Aorta (tissue), 5 donors: Measurements from ENCODE around the gene TMEM59L. TPM values are rescaled to one million over a fixed set of nuclear protein-coding genes. Genes with fewer than 3 reads are reported as not detected.

Experiments used
- ATAC-seq: fragments of 200-7000 bp; cut with Tn5 transposase; one replicate; pipeline ENCODE4 v1.9.1; 2022; ENCODE audit warnings: moderate library complexity; ENCODE audit not compliant: low FRiP score
- DNase-seq, 2 donors: peaks; one replicate each; pipeline ENCODE4 v3.0.0-alpha.2; 2020
- H3K27ac ChIP-seq, 2 donors: one replicate each; pipeline ENCODE4 v1.5.1; 2013; ENCODE audit warnings: low read length in 2 of 2, mild to moderate bottlenecking in 2 of 2, moderate library complexity in 2 of 2, control low read depth in 1 of 2, inconsistent platforms in 1 of 2, low read depth in 1 of 2
- H3K27me3 ChIP-seq, 2 donors: one replicate each; pipeline ENCODE4 v1.6.1; 2013; ENCODE audit warnings: control low read depth in 1 of 2, low read length in 1 of 2, mild to moderate bottlenecking in 1 of 2, moderate library complexity in 1 of 2; ENCODE audit not compliant: insufficient read depth in 2 of 2, control insufficient read depth in 1 of 2
- H3K36me3 ChIP-seq, 2 donors: one replicate each; pipeline ENCODE4 v1.6.1; 2013; ENCODE audit warnings: control low read depth in 1 of 2, low read length in 1 of 2, mild to moderate bottlenecking in 1 of 2; ENCODE audit not compliant: insufficient read depth in 2 of 2, control insufficient read depth in 1 of 2
- H3K4me1 ChIP-seq, 2 donors: one replicate each; pipeline ENCODE4 v1.6.1; 2013; ENCODE audit warnings: low read length in 2 of 2, control low read depth in 1 of 2, mild to moderate bottlenecking in 1 of 2, moderate library complexity in 1 of 2; ENCODE audit not compliant: insufficient read depth in 2 of 2, control insufficient read depth in 1 of 2
- H3K4me3 ChIP-seq, 2 donors: one replicate each; pipeline ENCODE4 v1.5.1; 2013; ENCODE audit warnings: low read length in 2 of 2, control low read depth in 1 of 2, mild to moderate bottlenecking in 1 of 2
- H3K9me3 ChIP-seq: one replicate; pipeline ENCODE4 v1.6.1; 2013; ENCODE audit warnings: mild to moderate bottlenecking, low read length; ENCODE audit not compliant: control insufficient read depth
- WGBS, 2 donors: extraction: QIAGEN DNeasy Blood & Tissue Kit; methylation state at CpG; one replicate each; pipeline ENCODE4 v1.1.7; 2013; 5-methylcytosine and 5-hydroxymethylcytosine counted together
- intact Hi-C, 2 donors: fragments of 100-400 bp; cut with DNase I; formaldehyde crosslinking; loops; one replicate each; pipeline versions ENCODE4 v1.14.2 to v1.15.0; 2022
- polyA plus RNA-seq, 2 donors: library from polyadenylated mRNA; stranded (reverse); fragments of 200-250 nt; gene quantifications; one replicate each; pipeline ENCODE4 v1.2.3, GENCODE V29; 2013
- total RNA-seq, 2 donors: library from RNA; stranded (reverse); fragmentation: NEBNext Ultra II Directional; extraction: Animal tissue kit (Norgen Biotek cat#: 25700); gene quantifications; one replicate each; pipeline ENCODE4 v1.2.1, GENCODE V29; 2021
- donor health status: healthy with polysubstance abuse.
- donor health status: Bipolar disorder and iron deficiency.
- donor health status: DM: no; HTN: no; CAD: no.
- donor health status: DM: no; HTN: no; CAD: no.
- donor health status: DM: yes; HTN: yes; CAD: no.

Gene TMEM59L
- total and polyA plus RNA-seq, 4 donors = 0.97 to 8.9 (median 5.8) TPM

DNA sequence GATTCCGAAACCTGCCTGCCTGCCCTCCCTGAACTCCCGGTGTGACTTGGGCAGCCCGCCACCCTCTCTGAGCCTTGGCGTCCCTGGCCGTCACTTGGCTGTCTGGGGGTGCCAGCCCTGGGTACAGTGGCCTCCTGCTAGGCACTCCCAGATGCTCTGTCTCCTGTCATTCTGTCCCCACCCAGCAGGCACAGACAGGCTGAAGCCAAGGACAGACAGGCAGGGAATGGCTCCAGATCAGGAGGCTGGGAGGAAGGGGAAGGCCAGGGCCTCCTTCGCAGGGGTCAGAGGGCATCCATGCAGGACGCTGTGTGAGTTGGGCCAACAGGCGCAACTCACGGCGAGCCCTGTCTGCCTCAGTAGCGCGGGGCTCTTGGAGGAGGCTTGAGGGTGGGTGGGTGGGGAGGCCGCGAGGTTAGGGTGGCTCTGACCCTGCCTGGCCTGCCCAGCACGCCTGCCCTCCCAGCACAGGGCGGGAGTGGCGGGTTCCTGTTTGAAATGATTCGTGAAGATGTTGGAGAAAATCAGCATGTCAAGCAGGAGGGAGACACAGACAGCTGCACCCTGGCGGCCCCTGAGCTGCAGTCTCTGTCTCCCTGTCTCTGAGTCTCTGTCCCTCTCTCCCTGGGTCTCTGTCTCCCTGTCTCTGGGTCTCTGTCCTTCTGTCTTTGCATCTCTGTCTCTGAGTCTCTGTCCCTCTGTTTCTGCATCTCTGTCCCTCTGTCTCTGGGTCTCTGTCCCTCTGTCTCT lies 43.8 kb downstream of the TMEM59L start:
- no peaks in the 10 kb centered on the region for H3K36me3 ChIP-seq
- H3K4me1 ChIP-seq = no peaks in the 10 kb centered on the region
- 90 to 91% methylated on average over 10 to 19 of the region's 19 CpGs for WGBS, 2 donors

DNA sequence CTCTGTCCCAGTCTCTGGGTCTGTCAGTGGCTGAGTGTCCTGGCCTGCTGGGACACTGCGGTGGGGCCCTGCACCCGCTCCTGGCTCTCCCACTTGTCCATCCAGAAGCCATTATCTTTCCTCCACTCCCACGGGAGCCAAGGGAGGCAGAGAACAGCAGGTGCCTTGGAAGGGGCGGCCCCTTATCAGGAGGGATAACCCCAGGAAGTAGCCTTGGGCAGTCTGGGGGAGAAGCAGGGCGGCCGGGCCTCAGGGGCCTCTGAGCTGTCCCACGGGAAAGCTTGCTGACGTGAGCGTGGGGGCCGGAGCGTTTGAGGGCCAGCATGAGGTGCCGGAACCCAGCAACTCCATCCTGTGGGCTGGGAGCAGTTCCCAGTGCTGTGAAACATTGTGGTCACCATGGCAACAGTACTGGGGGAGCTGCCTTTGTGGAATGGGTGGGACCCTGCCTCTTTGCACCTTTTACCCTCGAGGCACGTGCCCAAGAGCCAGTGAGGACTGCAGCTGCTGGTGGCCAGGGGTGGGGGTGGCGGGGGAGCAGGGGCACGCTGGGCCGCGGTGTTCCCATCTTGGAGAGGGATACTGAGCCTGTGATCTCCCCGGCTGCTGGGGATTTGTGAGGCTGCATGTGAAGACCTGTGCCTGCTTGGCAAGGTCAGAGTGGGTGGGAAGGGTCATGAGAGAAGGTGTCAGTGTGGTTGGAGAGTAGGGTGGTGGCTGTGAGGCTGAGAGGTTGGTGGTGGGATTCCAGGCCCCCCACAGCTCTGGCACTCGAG lies 45.1 kb downstream of the TMEM59L start:
- intact Hi-C loops = no loop called here
- H3K36me3 ChIP-seq = no peaks in the 10 kb centered on the region
- DNase-seq (peak; percentile 86 to 93), ATAC-seq (peak; percentile 49)
- H3K27me3 ChIP-seq = no peaks in the 10 kb centered on the region
- no peaks in the 10 kb centered on the region for H3K9me3 ChIP-seq
- peak overlapping the region in 1 of 2 donors; percentile 34 for H3K27ac ChIP-seq
- H3K4me3 ChIP-seq = no peak overlapping the region
- WGBS, 2 donors = 25 to 31% methylated on average over 19 to 20 of the region's 20 CpGs
- no peaks in the 10 kb centered on the region for H3K4me1 ChIP-seq

More for the DNA sequence above, 43.8 kb downstream of the TMEM59L start:
- Histone ChIP-seq H3K27ac (no peak overlapping the region), H3K9me3 (no peaks in the 10 kb centered on the region), H3K27me3 (no peaks in the 10 kb centered on the region), H3K4me3 (no peak overlapping the region)
- DNase-seq (no peak), ATAC-seq (no peak)
- intact Hi-C loops = no loop called here

DNA sequence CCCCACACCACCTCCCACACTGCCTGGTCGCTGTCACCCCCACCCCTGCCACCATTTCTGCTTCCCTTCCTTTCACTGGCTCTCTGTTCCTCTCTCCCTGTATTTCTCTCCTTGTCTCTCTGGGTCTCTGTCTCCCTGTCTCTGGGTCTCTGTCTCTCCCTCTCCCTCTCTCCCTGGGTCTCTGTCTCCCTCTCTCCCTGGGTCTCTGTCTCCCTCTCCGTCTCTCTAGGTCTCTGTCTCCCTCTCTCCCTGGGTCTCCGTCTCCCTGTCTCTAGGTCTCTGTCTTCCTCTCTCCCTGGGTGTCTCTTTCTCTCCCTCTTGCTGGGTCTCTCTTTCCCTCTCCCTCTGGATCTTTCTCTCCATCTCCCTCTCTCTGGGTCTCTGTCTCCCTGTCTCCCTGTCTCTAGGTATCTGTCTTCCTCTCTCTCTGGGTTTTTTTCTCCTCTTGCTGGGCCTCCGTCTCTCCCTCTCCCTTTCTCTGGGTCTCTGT lies 45.7 kb downstream of the TMEM59L start:
- Histone ChIP-seq H3K4me3 (no peak overlapping the region), H3K27me3 (no peaks in the 10 kb centered on the region), H3K4me1 (no peaks in the 10 kb centered on the region), H3K9me3 (no peaks in the 10 kb centered on the region), H3K36me3 (no peaks in the 10 kb centered on the region), H3K27ac (peak overlapping the region in 1 of 2 donors; percentile 11)
- DNase-seq = no peak
- intact Hi-C loops = no loop called here
- no peak for ATAC-seq
- 84 to 87% methylated on average over 4 of the region's 4 CpGs for WGBS, 2 donors

DNA sequence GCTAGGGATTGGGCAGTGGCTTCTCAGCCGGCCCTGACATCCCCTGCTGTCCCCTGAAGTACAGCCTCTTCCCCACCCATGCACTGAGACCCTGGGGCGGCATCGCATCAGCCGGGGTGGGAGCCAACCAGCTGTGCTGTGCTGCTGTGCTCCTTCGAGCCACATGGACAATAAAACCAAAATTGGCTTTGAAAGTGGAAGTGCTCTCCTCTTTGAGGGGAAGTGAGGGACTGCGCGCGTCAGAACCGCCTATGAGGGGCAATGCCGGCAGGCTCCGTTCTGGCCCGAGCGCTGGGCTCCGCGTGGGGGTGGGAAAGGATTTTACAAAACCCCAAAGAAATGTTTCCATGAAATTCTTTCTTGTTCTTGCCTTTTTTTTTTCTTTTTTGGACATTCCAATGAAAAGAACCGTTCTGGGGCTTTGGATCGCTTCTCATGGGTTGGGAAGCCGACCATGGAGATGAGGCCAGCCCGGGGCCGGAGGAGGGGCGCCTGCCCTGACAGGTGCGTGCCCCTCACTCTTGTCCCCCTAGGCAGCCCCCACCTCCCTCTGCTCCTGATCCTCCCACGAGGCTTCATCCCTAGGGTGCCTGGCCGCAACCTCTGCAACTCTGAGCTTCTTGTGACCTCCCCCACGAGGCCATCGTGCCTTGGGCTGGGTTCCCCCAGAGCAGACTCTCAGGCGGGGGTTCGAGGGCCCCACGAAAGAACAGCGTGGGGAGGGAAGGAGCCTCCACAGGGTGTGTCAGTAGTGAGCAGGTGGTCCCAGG lies 46.8 kb downstream of the TMEM59L start:
- Histone ChIP-seq H3K4me1 (no peaks in the 10 kb centered on the region), H3K27ac (peak overlapping the region; percentile 21 to 58), H3K36me3 (no peaks in the 10 kb centered on the region), H3K9me3 (no peaks in the 10 kb centered on the region), H3K27me3 (no peaks in the 10 kb centered on the region), H3K4me3 (no peak overlapping the region)
- ATAC-seq (peak; percentile 53), DNase-seq (peak; percentile 79 to 86)
- intact Hi-C loops = no loop called here
- 35 to 41% methylated on average over 30 of the region's 30 CpGs for WGBS, 2 donors

DNA sequence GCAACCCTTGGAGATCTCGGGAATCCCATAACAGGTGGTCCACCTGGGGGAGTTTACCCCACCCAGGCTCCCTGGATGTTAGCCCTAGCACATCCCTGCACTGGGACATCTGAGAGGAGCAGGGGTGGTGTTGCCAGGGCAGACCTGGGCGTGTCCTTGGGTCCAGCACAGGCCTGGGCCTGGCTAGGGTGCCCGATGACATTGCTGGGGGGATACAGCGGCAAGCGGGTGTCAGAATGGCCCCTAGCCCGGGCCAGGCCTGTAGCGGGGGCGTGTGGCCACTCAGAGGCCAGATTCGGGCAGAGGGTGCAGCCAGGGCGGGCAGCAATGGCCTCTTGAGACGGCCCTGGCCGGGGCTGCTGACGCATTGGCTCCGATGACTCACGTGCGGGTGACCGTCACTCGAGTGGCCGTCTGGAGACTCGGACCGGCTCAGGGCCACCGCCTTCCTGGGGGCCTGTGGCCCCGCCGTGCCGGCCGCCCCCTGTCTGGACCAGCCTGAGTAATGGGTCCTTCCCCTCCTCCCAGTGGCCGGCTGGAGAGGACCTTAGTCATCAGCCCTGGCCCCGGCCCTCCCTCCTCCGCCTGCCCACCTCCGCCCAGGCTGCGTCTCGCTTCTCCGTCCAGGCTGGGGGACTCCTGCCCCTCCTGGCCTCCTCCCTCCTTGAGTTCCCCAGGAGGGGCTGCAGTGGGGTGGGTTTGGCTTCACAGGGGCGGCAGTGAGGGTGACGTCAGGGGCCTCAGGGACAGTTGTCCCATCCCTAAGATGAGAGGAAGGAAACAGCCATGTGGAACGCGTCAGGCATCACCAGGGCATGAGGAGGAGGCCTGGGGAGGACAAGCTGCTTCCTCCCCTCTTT lies 47.6 kb downstream of the TMEM59L start:
- peak; percentile 93 to 96 for DNase-seq
- Histone ChIP-seq H3K36me3 (no peaks in the 10 kb centered on the region), H3K27me3 (no peaks in the 10 kb centered on the region), H3K27ac (peak overlapping the region; percentile 55 to 58), H3K4me1 (no peaks in the 10 kb centered on the region), H3K4me3 (no peak overlapping the region), H3K9me3 (no peaks in the 10 kb centered on the region)
- WGBS, 2 donors = 38 to 62% methylated on average over 20 to 37 of the region's 37 CpGs
- ATAC-seq = peak; percentile 80
- intact Hi-C loops = no loop called here

DNA sequence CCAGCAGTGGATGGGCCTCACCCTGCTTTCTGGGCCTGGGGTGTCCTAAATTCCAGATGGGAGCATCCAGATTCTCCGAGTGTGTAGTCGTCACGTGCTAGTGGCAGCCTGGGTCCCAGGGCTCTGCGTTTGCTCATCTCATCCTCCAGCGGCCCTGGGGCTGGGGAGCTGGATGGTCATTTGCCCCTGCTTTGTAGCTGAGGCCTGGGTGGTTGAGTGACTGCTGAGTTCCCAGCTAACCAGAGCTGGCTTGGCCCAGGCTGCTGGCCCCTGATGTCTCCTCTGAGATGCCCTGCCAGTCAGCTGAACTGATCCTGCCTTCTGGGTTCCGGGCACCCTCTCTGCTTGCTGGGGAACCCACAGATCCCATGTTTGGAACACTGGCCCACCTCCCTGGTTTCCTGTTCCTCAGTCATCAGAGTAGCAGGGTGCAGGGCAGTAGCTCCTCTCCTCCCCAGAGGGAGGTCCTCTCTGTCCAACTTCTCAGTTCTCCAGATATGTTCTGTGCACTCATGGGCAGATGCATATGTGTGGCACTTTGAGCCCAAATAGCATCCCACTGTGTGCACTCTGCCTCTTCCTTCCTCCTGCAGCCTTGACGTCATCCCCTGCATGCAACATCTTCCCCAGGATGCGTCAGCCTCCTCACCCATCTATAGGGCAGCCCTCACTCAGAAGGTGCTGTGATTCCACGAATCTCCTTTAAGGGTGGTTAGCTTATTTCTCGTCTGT lies 48.4 kb downstream of the TMEM59L start:
- Histone ChIP-seq H3K9me3 (no peaks in the 10 kb centered on the region), H3K27me3 (no peaks in the 10 kb centered on the region), H3K27ac (peak overlapping the region in 1 of 2 donors; percentile 55), H3K36me3 (no peaks in the 10 kb centered on the region), H3K4me3 (no peak overlapping the region), H3K4me1 (no peaks in the 10 kb centered on the region)
- intact Hi-C loops = no loop called here
- DNase-seq (no peak), ATAC-seq (no peak)
- 82 to 84% methylated on average over 10 of the region's 10 CpGs for whole genome bisulfite sequencing, 2 donors

DNA sequence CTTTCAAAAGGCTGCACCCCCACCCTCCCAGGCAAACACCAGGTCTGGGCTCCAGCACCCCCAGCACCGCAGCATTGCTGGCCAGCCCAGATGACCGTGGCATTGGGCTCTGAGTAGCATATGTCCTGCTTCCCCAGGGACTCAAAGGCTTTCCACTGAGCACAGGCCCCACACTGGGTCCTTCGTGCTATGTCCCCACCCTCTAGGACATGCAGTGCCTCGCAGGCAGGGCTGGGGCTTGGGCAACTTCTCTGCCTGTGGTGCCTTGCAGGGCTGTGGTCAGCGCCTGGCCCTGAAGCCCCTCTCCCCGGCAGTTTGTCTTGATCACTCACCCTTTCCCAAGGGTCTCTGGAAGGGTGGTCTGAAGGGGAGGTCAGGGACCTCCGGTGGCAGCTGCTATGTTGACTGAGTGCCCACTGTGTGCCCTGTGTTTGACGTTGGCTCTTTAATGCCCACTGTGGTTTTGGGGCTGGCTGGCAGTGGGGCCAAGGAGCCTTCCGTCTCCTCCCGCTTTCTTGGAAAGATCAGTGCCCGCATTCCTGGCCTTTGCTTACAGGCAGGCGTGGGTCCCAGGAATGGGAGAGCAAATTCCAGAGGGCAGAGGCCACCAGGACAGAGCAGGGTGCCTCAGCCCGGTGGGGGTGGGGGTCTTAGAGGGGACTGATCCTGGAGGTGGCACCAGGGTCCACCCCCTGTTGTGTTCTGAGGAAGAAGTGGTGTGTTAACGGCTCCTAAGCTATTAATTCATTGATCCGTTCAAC lies 50.5 kb downstream of the TMEM59L start:
- WGBS, 2 donors = 18 to 31% methylated on average over 15 of the region's 15 CpGs
- Histone ChIP-seq H3K9me3 (no peaks in the 10 kb centered on the region), H3K27ac (peak overlapping the region in 1 of 2 donors; percentile 49), H3K36me3 (no peaks in the 10 kb centered on the region), H3K4me1 (no peaks in the 10 kb centered on the region), H3K27me3 (no peaks in the 10 kb centered on the region), H3K4me3 (no peak overlapping the region)
- ATAC-seq (no peak), DNase-seq (no peak)
- intact Hi-C loops = no loop called here
